ENCODE data around the gene ERFL. TPM values are rescaled to one million over a fixed set of nuclear protein-coding genes. Genes with fewer than 3 reads are reported as not detected.

Gene ERFL
- total RNA-seq, 6 experiments from 2014 or later, result 0.09 to 0.17 (median 0.12) TPM; not detected in 2

- TF ChIP-seq, protein P1, sequence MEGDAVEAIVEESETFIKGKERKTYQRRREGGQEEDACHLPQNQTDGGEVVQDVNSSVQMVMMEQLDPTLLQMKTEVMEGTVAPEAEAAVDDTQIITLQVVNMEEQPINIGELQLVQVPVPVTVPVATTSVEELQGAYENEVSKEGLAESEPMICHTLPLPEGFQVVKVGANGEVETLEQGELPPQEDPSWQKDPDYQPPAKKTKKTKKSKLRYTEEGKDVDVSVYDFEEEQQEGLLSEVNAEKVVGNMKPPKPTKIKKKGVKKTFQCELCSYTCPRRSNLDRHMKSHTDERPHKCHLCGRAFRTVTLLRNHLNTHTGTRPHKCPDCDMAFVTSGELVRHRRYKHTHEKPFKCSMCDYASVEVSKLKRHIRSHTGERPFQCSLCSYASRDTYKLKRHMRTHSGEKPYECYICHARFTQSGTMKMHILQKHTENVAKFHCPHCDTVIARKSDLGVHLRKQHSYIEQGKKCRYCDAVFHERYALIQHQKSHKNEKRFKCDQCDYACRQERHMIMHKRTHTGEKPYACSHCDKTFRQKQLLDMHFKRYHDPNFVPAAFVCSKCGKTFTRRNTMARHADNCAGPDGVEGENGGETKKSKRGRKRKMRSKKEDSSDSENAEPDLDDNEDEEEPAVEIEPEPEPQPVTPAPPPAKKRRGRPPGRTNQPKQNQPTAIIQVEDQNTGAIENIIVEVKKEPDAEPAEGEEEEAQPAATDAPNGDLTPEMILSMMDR (IDR thresholded peaks at IDR 0.05), result no peak
- Mint-ChIP-seq H3K4me1 (ENCODE audit: low read depth) (peaks cover 21% of the 10 kb centered on the region), H3K27ac (peak overlapping the region; percentile 88), H3K36me3 (ENCODE audit: low read depth) (peaks cover 9% of the 10 kb centered on the region), H3K9me3 (no peaks in the 10 kb centered on the region), H3K4me3 (peak overlapping the region; percentile 94), H3K27me3 (ENCODE audit: insufficient read depth) (peaks cover 7% of the 10 kb centered on the region)
- peak; percentile 53 for DNase-seq
These were observed 30.3 kb upstream of the ERFL start for GRCh38 chr19:41958367-41959055.

DNA sequence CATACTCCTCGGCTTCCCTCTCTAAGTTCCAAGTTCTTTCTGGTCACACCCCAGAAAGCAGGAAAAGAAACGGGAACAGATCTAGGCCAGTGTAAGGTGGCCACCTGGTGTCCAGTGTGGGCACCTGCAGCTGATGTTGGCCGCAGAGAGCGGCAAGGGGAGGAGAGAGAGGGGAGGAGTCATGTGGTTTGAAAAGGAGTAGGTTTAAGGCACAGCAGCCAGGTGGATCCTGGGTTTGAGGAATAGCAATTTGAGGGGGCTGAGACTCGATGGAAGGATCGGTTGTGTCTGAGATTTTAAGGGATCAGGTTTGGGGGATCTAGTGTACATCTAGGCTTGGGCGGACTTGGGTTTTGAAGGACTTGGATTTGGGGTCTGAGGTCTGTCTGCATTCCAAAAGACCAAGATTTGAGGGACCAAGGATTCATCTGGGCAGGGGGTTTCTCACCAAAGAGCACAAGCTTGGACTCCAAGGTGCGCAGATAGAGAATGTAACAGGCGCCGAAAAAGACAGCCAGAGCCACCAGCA, 29.7 kb upstream of the ERFL start:
- Mint-ChIP-seq H3K27me3 (ENCODE audit: insufficient read depth) (peaks cover 4% of the 10 kb centered on the region), H3K4me1 (ENCODE audit: low read depth) (peaks cover 21% of the 10 kb centered on the region), H3K9me3 (no peaks in the 10 kb centered on the region), H3K27ac (peak overlapping the region; percentile 88), H3K36me3 (ENCODE audit: low read depth) (peaks cover 9% of the 10 kb centered on the region), H3K4me3 (peak overlapping the region; percentile 94)
- DNase-seq, result peak; percentile 82
- TF ChIP-seq, protein P1 (IDR thresholded peaks at IDR 0.05), result peak; percentile 90

DNA sequence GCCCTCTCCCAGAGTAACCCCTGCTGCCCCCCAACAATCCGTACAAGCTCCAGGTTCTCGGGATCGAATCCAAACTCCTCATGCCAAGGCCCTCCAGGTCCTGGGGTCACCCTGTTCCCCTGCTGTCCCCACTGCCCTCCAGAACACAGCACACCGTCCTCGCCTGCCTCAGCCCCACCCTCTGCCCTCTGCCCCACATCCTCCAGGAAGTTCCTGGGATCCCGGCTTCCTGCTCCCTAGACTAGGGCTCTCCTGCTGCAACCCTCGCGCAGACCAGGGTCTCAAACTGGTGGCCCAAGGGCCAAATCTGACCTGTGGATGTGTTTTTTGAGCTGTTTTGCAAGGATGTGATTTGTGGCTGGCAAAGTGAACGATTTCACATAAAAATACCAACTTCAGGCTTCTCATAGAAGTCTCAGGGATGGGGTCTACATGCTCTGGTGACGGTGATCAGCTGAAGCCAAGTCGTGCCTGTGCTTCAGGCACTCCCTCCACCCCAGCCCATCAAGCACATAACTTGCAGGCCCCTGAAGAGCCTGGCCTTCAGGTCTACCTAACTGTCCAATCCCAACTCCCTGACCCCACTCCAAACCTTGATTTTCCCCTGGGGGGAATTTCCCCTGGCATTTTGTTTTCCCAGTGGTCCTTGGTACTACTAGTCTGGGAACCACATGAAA, 29.1 kb upstream of the ERFL start:
- TF ChIP-seq, protein P1 (IDR thresholded peaks at IDR 0.05), result no peak
- Mint-ChIP-seq H3K27ac (peak overlapping the region; percentile 88; the same call in 1 of the 2 replicates), H3K4me1 (ENCODE audit: low read depth) (peaks cover 21% of the 10 kb centered on the region), H3K4me3 (peak overlapping the region; percentile 94), H3K36me3 (ENCODE audit: low read depth) (peaks cover 9% of the 10 kb centered on the region), H3K27me3 (ENCODE audit: insufficient read depth) (peaks cover 4% of the 10 kb centered on the region), H3K9me3 (no peaks in the 10 kb centered on the region)
- DNase-seq, result no peak

- TF ChIP-seq, protein P1 (IDR thresholded peaks at IDR 0.05), result no peak
- Mint-ChIP-seq H3K27ac (no peak overlapping the region), H3K4me3 (no peak overlapping the region), H3K4me1 (ENCODE audit: low read depth) (peaks cover 25% of the 10 kb centered on the region), H3K27me3 (ENCODE audit: insufficient read depth) (peaks cover 4% of the 10 kb centered on the region), H3K9me3 (no peaks in the 10 kb centered on the region), H3K36me3 (ENCODE audit: low read depth) (peaks cover 9% of the 10 kb centered on the region)
- DNase-seq, result no peak
These were observed 28.4 kb upstream of the ERFL start for GRCh38 chr19:41956621-41957020.

DNA sequence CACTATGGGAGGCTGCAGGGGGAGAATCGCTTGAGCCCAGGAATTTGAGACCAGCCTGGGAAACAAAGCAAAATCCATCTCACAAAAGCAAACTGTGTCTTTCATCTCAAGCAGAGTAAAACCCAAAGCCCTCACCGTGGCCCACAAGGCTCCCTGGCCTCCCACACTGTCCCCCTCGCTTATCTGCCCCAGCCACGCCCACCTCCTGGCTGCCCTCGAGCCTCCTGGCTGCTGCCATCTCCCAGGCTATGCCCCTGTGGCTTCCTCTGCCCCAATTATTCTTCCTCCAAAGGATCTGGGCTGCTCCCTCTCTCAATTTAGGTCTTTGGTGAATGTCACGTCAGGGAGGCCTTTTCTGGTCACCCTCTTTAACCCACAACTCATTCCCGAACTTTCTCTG, 27.3 kb upstream of the ERFL start:
- Mint-ChIP-seq H3K4me3 (no peak overlapping the region), H3K4me1 (ENCODE audit: low read depth) (peaks cover 26% of the 10 kb centered on the region), H3K27me3 (ENCODE audit: insufficient read depth) (peaks cover 4% of the 10 kb centered on the region), H3K36me3 (ENCODE audit: low read depth) (peaks cover 9% of the 10 kb centered on the region), H3K9me3 (no peaks in the 10 kb centered on the region), H3K27ac (no peak overlapping the region)
- no peak for DNase-seq
- TF ChIP-seq, protein P1 (IDR thresholded peaks at IDR 0.05), result no peak

Data from HFFc6 (cell line).